Daoy (cell line): ENCODE data around the gene ENOPH1. TPM values are rescaled to one million over a fixed set of nuclear protein-coding genes. Genes with fewer than 3 reads are reported as not detected.
A peak's percentile ranks its signal among the peaks of the same experiment; 100 is the strongest.
"Not testable (repeated sequence)": the region's sequence is repeated elsewhere in the genome, so short reads cannot be mapped to it uniquely, and the experiment has no call there.

Source experiments
- DNase-seq: peaks from one replicate; pipeline ENCODE4 v3.0.0-alpha.2; 2015; ENCODE audit warnings: low read depth
- total RNA-seq: library from RNA; depleted of rRNA; stranded (reverse); fragments of >200 nt; shearing (Covaris generic); gene quantifications from 2 replicates; pipeline ENCODE4 v1.2.3, GENCODE V29; 2014

ENOPH1 gene
- total RNA-seq, 1 experiment from 2014 or later = 29.8 TPM

DNA sequence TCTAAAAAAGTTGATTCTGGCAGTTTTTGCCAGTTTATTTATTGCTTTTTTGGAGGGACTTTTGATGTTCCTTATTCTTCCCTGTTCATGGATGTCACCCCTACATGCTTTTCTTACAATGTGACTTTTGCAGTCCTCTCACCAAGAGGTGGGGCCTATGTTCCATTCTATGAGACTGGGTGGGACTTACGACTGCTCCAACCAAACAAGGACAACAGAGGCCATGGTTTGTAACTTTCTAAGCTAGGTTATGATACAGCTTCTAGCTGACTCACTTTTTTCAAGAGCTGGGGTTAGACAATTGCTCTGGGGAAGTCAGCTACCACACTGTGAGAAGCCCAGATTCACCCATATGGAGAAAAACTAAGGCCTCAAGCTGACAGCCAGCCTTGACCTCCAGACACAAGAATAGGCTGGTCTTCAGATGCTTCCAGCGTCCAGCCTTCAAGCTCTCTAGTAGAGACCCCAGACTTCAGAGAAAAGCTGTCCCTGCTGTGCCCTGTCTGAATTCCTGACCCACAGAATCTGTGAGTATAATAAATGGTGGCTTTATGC, 39.5 kb downstream of the ENOPH1 start:
- peak; percentile 3 for DNase-seq

DNA sequence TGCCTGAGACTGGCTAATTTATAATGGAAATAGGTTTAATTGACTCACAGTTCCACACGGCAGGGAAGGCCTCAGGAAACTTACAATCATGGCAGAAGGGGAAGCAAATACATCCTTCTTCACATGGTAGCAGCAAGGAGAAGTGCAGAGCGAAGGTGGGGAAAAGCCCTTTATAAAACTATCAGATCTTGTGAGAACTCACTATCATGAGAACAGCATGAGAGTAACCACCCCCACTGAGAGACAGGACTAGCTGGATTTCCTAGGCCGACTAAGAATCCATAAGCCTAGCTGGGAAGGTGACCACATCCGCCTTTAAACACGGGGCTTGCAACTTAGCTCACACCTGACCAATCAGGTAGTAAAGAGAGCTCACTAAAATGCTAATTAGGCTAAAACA, 42.7 kb downstream of the ENOPH1 start:
- DNase-seq = peak; percentile 6

DNA sequence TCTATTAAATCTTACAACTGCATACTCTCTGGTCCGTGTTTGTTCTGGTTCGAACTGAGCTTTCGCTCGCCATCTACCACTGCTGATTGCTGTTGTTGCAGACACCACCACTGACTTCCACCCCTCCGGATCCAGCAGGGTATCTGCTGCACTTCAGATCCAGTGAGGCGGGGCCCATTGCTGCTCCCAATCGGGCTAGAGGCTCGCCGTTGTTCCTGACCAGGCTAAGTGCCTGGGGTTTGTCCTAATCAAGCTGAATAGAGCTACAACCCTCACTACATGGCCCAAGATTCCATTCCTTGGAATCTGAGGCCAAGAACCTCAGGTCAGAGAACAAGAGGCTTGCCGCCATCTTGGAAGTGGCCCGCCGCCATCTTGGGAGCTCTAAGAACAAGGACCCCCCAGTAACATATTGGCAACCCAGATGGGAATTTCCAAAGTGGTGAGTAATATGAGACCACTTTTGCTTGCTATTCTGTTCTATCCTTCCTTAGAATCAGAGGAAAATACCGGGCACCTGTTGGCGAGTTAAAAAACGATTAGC, 43.3 kb downstream of the ENOPH1 start:
- no peak for DNase-seq

DNA sequence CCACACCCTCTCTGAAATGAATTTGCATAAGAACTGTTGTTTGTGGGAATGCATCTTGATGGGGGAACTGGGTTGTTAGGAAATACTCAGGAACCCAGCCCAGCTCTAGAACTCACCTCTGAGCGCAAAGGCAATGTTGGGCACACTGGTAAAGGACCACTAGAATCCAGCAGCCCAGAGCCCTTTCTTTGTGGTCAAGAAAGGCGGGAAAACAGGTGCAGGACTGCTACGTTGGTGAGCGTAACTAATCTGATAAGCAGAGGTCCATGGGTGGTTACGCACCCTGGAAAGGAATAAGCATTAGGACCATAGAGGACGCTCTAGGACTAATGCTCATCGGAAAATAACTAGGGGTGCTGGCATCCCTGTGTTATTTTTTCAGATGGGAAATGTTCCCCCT, 45.5 kb downstream of the ENOPH1 start:
- not testable (repeated sequence) for DNase-seq

DNA sequence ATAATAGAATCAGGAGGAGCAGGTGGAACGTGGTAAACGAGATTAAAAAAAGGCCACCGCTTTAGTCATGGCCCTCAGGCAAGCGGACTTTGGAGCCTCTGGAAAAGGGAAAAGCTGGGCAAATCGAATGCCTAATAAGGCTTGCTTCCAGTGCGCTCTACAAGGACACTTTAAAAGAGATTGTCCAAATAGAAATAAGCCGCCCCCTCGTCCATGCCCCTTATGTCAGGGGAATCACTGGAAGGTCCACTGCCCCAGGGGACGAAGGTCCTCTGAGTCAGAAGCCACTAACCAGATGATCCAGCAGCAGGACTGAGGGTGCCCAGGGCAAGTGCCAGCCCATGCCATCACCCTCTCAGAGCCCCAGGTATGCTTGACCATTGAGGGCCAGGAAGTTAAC, 47.1 kb downstream of the ENOPH1 start:
- DNase-seq = not testable (repeated sequence)

DNA sequence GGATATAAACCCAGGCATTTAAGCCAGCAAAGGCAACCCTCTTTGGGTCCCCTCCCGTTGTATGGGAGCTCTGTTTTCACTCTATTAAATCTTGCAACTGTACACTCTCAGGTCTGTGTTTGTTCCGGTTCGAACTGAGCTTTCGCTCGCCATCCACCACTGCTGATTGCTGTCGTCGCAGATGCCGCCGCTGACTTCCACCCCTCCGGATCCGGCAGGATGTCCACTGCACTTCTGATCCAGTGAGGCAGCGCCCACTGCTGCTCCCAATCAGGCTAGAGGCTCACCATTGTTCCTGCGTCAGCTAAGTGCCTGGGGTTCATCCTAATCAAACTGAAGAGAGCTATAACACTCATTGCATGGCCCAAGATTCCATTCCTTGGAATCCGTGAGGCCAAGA, 49.2 kb downstream of the ENOPH1 start:
- DNase-seq = no peak

DNA sequence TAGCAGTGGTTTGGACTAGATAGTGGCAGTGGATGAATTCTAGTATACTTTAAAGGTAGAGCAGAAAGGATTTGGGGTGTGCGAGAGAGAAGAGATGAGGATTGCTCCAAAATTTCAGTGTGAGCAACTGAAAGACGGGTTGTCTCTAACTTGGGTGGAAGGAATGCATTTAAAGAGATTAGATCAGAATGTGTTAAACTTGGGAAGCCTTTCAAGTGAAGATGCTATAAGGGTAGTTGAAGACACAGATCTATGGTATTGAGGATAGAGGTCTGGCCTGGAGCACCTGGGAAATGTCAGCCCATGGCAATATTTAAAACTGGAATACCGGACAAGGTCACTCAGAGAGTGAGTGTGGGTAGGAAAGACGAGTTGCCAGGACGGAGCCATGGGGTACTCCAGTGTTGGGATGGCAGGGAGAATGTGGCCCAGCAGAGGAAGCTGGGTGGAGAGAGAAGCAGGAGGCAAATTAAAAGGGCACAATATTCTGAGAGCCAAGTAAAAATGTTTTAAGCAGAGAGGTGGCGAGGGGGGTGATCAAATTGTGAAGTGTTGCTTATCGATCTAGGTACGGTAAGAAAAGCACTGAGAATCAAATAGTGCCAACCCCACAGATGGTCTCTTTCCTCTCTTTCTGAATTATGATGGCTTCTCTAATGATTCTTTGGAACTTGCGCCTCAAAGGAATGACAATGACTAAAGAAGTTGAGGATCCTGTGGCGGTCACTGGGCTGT, 50.5 kb downstream of the ENOPH1 start:
- DNase-seq = no peak

DNA sequence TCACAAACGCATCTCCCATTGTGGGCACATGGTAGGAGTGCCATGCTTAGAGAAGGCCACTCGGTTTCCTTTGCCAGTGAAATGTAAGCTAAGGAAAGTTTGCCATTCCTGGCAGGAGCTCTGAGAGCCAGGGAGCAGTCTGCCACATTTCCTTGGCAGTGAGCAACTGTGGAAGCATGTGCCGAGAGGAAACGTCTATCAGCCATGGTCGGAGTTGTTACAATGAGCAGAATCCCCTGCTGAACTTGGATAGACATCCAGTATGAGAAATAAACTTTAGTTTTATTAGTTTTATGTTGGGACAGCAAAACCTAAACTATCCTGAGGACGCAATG, 51.1 kb downstream of the ENOPH1 start:
- DNase-seq = no peak

DNA sequence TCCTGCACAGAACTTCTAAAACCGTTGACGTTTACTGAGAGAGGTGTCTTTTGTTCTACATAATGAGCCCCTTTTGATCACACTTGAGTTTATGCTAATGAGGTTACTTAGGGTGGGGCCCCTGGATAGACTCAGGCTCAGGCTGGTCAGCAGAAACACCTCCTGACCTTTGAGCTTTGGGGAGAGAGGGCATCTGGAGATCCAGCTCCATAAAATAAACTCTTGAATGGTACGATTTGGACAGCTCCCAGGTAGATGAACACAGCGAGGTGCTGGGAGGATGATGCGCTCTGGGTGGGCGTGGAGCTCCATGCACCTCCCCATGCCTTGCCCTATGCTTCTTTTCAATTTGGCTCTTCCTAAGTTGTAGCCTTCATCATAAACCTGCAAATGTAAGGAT, 52.0 kb downstream of the ENOPH1 start:
- no peak for DNase-seq

DNA sequence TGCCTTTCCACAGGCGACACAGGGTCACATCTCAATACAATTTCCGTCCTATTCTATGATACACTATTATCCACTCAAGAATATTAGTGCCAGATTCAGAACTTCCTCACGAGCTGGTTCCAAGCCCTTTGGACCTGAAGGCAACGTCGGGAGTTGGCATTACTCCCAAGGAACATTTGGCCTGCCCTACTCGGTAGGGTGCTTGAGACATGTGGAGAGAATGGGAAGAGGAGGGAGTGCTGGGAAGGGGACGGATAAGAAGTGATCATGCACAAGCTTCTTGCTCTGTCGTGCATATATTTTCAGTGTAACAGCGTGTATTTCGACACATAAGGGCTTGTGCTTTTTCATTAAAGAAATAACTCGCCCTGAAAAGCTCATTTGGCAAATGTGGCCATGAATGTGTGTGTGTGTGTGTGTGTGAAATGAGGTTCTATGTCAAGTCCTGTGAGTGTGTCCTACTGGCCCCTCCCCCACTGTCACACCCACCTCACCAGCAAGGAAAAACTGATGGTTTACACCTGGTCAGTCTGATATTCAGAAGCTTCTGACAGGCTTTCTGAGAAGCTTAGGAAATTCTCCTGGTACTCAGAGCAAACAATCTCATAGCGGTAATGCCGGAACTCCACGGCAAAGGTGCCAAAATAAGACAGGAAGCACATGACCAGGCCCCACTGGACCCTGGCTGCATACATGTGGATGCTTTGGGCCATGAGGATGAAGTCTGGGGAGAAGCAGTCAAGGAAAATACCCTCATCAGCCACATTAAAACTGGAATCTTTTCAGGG, 54.8 kb downstream of the ENOPH1 start:
- DNase-seq = no peak

DNA sequence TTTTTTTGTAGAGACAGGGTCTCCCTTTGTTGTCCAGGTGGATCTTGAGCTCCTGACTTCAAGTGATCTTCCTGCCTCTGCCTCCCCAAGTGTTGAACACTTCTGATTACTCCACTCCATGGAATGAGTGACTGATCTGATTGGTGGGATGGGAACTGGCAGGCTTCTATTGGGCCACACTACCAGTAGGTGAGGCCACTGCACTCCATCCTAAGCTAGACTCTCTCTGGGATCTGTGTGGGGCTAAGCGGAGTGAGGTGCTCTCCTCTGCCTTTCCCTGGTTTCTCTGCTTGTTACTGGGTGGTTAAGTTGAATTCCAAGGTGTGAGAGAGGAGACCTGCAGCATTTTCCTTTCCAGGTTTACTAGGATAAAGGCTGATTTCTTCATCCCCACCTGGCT, 58.7 kb downstream of the ENOPH1 start:
- no peak for DNase-seq

DNA sequence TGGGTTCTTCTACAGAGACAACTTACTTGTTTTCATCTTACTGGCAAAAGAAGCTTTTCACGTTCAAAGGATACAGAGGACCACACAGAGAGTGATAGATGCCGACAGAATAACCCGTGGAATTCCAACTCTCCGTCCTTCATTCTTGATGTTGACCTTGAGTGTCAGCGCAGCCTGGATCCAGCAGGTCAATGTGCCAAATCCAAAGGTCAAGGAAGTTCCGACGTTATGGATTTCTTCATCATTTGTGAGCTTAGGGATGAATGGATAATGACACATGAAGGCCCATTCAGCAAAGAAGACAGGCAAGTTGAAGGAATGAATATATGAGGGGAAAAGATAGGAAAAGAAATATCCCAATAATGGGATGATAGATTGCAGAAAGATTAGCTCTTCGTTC, 59.6 kb downstream of the ENOPH1 start:
- no peak for DNase-seq

DNA sequence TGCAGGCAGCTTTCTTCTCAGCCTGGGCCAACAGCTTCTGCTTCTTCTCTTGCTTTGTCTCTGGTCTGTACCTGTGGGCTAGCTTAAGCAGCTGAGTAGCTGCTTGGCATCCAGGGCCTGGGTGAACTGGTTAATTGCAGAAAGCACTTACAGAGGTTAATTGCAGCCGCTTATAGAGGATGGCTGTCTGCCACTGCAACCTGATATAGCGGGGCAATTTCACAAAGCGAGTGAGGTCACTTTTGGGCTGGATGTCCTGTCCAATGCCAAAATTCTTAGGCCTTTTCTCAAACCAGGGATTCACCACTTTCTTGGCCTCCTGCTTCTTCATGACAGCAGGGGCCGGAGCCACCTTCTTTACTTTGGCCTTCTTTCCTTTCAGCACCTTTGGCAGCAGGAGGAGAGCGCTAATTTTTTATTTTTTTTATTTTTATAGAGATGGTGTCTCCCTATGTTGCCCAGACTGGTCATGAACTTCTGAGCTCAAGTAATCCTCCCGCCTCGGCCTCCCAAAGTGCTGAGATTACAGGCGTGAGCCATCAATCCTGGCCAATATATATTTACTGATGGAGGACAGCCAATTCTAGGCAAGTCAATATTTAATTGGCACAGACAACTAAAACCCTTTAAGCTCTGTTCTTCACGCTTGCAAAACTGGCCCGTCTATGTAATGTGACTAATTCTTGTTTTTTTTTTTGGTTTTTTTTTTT, 61.0 kb downstream of the ENOPH1 start:
- peak; percentile 7 for DNase-seq

DNA sequence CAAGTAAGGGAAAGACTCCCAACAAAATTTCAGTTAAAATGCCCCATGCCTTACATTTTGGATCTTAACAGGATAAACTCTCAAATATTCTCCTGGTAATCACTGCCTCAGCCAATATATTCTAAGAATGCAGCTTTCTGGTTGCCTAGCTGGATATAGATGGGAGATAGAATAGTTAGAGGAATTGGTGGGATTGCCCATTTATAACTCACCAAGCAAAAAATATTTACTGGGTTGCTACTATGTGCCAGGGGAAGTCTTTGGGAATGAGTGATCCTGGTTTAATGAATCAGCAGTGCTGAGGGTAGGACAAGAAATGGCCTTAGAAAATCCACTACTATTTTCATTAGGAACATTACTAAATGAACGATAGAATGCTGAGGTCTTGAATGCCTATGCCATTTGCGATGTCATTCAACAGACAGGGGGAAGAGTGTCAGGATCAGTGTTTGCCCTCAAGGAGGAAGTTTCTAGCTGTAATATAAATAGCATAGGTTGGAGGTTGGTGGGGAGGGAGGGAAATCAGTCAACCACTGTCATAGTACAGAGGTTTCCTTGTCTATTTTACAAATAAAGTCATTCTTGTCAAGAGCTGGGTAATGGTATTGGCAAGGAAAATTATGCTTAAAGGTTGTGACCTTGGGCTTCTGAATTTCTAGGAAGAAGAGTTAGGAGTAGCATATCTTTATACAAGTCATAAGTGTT, 63.5 kb downstream of the ENOPH1 start:
- DNase-seq = no peak

DNA sequence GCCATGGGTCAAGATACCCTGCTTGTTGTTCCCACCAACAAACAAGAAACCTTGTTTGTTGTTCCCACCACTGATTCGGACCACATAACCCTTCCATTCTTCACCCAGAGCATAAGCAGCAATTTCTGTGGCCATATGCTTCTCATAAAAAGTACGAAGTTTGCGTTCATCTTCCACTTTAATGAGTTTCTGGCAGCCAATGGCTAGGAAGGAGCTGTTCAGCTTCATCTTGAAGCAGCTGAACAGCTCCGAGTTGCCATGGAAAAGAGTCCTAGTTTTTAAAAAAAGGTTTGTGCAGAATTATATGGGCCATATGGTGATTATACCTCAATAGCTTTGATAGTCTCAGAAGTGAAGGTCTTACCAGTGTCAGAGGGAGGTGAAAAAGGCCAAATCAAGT, 65.3 kb downstream of the ENOPH1 start:
- DNase-seq = no peak

DNA sequence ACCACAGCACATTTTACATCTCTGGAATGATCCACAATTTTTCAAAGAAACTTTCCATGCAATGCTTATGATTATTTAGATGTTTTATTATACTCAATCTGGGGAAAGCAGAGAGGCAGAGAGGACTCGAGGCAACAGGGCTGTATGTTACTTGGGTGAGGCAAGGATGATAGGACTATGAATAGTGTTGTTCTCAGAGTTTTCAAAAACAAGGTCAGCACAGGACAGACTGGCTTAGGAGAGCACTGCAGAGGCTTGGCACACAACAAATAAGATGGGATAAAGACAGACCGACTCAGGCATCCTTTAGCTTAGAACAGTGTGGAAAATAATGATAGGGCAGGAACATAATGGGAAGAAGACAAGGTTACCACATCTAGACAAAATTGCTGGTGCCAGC, 66.0 kb downstream of the ENOPH1 start:
- DNase-seq = no peak

DNA sequence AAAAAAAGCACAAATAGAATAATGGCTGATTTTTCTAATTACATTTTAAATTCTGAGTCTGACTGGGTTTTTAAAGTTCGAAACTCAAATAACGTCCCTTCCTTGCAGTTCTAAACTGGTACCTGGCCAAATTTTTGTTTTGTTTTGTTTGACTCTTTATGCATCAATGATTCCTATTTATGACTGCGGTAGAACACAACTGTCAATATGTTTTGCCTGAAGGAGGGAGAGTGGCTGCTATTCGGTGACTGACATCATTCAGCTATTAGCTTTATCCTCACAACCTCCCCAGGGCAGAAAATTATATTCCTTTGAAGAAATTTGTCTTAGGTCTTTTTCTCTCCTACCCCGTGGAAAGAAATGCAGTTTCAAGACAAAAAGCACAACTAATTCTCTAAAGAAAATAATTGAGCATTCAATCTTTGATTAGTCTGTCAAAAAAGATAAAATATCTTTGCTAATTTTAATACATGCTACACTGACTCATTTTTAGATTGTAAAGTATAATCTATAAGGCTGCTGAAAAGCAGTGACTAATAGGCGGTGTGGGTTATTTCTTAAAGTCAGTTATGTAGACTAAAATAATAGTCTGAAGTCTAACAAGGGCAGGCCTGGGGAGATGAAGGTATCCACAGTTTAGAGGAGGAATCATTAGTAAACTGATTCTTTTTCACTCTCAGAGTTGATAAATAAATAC, 69.5 kb downstream of the ENOPH1 start:
- DNase-seq = no peak

DNA sequence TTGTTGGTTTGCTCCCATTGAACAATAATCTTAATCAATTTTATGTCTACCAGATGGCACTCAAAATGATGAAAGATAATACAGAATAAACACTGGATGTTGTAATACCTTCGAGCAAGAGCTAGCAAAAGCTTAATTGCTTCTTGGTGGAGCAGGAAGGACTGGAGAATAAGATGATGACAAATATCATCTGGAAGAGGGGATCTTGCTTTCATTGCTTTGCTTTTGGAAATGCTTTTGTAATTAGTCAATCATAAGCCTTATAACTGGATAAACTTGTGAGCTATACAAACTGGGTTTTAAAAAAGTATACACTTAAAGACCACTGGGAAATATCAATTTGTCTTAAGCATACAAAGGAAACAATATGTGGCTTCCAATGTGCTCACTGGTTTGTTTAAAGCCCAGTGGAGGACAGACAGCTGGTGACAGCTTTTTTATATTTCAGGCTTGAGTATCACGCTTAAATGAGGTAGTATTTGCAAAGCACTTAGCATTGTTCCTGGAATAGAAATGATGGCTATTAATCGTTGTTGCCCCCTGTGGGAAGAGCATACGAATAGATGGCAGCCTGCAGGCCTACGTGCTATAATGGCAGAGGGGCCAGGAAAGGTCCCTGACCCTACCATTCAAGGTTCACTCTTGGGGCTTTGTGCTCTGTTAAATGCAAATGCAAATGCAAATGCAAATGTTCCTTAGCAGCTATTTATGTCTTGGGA, 70.2 kb downstream of the ENOPH1 start:
- no peak for DNase-seq

DNA sequence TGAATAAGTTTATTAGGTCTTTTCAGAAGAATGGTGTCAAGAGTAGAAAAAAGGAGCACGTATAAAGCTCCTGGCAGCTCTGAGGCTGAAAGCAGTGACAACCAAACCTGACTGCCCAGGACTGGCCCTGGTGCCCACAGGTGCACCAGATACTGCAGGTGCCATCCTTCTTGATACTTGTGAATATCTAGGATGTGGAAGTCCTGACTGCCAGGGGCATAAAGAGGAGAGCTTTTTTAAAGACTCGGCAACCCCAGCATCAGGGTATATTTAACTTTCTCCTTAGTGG, 70.7 kb downstream of the ENOPH1 start:
- DNase-seq = no peak

DNA sequence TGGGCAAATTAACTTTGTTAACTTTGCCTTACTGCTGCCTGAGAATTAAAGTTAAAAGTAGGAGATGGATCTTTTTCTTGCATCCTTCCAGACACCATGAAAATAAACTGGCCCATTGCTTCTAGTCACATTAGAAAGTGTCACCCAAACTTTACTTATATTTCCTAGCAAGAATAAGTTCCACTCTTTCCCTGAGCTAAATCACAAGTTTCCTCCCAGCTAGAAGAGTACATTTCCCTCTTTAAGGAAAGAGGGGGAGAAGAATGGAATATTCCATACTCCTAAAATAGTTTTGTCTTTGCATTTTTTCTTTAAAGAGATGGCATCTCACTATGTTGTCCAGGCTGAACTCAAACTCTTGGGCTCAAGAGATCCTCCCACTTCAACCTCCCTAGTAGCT, 77.6 kb downstream of the ENOPH1 start:
- DNase-seq = no peak
